Measurements from ENCODE around the gene ZMYND10. TPM values are rescaled to one million over a fixed set of nuclear protein-coding genes. Genes with fewer than 3 reads are reported as not detected.

The ZMYND10 gene
- total RNA-seq, 1 donor from 2014 or later = 2.2 TPM

Other genes with a start within 250 kb of the ZMYND10 start
- 34.1 TPM for gene SEMA3F, start 190.4 kb downstream of the ZMYND10 start, total RNA-seq
- gene GNAT1, start 154.1 kb downstream of the ZMYND10 start, total RNA-seq = not detected
- 2.2 TPM for gene SLC38A3, start 140.5 kb downstream of the ZMYND10 start, total RNA-seq
- 261 TPM for gene GNAI2, start 109.5 kb downstream of the ZMYND10 start, total RNA-seq
- 87.0 TPM for gene SEMA3B, start 76.6 kb downstream of the ZMYND10 start, total RNA-seq
- 0.95 TPM for gene LSMEM2, start 66.6 kb downstream of the ZMYND10 start, total RNA-seq
- 74.8 TPM for gene IFRD2, start 53.3 kb downstream of the ZMYND10 start, total RNA-seq
- 7.8 TPM for gene HYAL3, start 46.3 kb downstream of the ZMYND10 start, total RNA-seq
- 12.7 TPM for gene NAA80, start 46.3 kb downstream of the ZMYND10 start, total RNA-seq
- 82.4 TPM for gene HYAL1, start 42.2 kb downstream of the ZMYND10 start, total RNA-seq
- 84.6 TPM for gene HYAL2, start 23.0 kb downstream of the ZMYND10 start, total RNA-seq
- 42.5 TPM for gene TUSC2, start 17.5 kb downstream of the ZMYND10 start, total RNA-seq
- gene RASSF1, start 4.9 kb downstream of the ZMYND10 start, total RNA-seq = 27.5 TPM
- gene NPRL2, start 5.0 kb upstream of the ZMYND10 start, total RNA-seq = 26.7 TPM
- gene CYB561D2, start 5.1 kb upstream of the ZMYND10 start, total RNA-seq = 35.4 TPM
- 57.5 TPM for gene TMEM115, start 13.8 kb upstream of the ZMYND10 start, total RNA-seq
- gene CACNA2D2, start 157.9 kb upstream of the ZMYND10 start, total RNA-seq = 1.8 TPM
- 12.3 TPM for gene C3orf18, start 222.0 kb upstream of the ZMYND10 start, total RNA-seq
- gene HEMK1, start 223.8 kb upstream of the ZMYND10 start, total RNA-seq = 29.3 TPM